ENCODE data around the gene MYO18B.

MYO18B gene

DNA sequence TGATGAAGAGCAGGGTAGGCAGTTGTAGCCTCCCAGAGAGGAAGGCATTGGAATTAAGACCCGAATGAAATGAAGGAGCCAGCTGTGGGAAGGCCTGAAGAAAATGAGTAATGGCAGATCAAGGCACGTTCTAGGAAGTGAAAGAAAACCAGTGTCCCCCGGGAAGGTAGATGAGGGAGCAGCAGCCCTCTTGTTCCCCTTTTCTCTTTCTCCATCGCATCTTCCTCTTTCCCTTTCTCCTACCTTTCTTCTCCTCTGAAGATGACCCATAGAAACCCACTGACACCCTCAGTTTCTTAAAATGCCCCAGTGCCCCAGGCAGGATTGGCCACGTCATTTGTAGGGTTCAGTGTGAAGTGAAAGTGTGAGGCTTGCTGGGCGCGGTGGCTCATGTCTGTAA is 254.7 kb downstream of the MYO18B start:
- H3K9ac ChIP-seq (ENCODE audit: low read length) = no peak overlapping the region
- no peaks in the 10 kb centered on the region for H3F3A ChIP-seq (ENCODE audit: insufficient read depth, low read length)
- H2AFZ ChIP-seq (ENCODE audit: low read length) = no peak overlapping the region
- TF ChIP-seq EZH2 (optimal IDR thresholded peaks at IDR 0.05; ENCODE audit: low read depth, low read length) (no peak), EZH2phosphoT487 (IDR thresholded peaks at IDR 0.05; ENCODE audit: low read length) (no peak)
- TF ChIP-seq, protein P1, sequence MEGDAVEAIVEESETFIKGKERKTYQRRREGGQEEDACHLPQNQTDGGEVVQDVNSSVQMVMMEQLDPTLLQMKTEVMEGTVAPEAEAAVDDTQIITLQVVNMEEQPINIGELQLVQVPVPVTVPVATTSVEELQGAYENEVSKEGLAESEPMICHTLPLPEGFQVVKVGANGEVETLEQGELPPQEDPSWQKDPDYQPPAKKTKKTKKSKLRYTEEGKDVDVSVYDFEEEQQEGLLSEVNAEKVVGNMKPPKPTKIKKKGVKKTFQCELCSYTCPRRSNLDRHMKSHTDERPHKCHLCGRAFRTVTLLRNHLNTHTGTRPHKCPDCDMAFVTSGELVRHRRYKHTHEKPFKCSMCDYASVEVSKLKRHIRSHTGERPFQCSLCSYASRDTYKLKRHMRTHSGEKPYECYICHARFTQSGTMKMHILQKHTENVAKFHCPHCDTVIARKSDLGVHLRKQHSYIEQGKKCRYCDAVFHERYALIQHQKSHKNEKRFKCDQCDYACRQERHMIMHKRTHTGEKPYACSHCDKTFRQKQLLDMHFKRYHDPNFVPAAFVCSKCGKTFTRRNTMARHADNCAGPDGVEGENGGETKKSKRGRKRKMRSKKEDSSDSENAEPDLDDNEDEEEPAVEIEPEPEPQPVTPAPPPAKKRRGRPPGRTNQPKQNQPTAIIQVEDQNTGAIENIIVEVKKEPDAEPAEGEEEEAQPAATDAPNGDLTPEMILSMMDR (IDR thresholded peaks at IDR 0.05; ENCODE audit: low read length) = no peak
- no peak for DNase-seq
- H3K9me3 ChIP-seq (replicated peaks; ENCODE audit: insufficient read depth, low read length) = no peaks in the 10 kb centered on the region
- no peaks in the 10 kb centered on the region for H4K20me1 ChIP-seq (ENCODE audit: insufficient read depth, low read length)
- H3K27me3 ChIP-seq (replicated peaks; ENCODE audit: insufficient read depth, low read length) = peaks cover 66% of the 10 kb centered on the region
- no peaks in the 10 kb centered on the region for H3K36me3 ChIP-seq (replicated peaks; ENCODE audit: insufficient read depth, low read length)
- H3K4me2 ChIP-seq (ENCODE audit: low read depth, low read length) = no peak overlapping the region
- H3K4me3 ChIP-seq (ENCODE audit: low read length) = no peak overlapping the region
- no peaks in the 10 kb centered on the region for H3K4me1 ChIP-seq (ENCODE audit: low read length)
- H3K9me2 ChIP-seq (replicated peaks; ENCODE audit: insufficient read depth, low read length) = no peaks in the 10 kb centered on the region
- no peak overlapping the region for H3K27ac ChIP-seq (ENCODE audit: low read length)
- no peaks in the 10 kb centered on the region for H3K79me2 ChIP-seq (ENCODE audit: low read length)

DNA sequence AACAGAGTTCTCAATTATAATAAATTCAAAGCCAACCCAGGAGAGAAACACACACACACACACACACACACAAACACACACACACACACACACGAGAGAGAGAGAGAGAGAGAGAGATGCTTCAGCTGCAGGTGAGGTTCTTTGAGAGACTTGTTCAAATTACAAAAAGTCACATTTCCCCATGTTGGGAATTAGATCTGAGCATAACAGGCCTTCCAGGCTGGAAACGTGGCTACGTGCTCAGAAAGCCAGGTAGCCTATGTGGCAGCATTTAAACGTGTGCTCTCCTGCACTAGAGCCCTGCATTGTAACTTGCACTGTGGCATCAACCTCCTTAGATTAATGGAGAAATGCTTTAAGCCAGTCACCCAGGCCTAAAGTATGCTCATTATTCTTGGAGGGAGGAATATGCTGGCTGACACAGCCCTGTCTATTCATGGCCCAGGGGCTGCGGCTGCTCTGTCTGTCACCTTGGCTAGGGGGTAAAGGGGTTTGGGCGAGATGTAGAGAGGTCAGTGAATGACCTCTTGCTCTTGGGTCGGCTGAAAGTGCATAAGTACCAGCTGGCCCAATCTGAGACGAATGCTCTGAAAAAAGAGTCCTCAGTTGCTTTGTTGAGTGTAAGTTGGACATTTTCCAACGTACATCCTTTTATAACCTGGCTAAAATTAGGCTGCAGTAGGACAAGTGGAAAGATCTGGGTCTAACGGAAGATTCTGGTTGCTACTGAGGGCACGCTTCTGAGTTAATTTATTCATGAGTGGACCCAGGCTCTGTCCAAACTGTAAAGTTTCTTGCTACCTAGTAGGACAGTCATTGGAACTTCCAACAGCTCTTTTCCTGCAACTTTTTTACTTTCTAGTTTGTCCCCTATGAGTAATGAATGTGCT is 256.1 kb downstream of the MYO18B start:
- no peaks in the 10 kb centered on the region for H3K9me3 ChIP-seq (replicated peaks; ENCODE audit: insufficient read depth, low read length)

GRCh38 chr22:26002456-26002855 is 260.5 kb downstream of the MYO18B start:
- Histone ChIP-seq H3F3A (ENCODE audit: insufficient read depth, low read length) (no peaks in the 10 kb centered on the region), H3K27ac (ENCODE audit: low read length) (no peak overlapping the region), H3K4me2 (ENCODE audit: low read depth, low read length) (no peak overlapping the region), H3K9me2 (replicated peaks; ENCODE audit: insufficient read depth, low read length) (no peaks in the 10 kb centered on the region), H3K9ac (ENCODE audit: low read length) (no peak overlapping the region), H3K79me2 (ENCODE audit: low read length) (no peaks in the 10 kb centered on the region), H3K36me3 (replicated peaks; ENCODE audit: insufficient read depth, low read length) (no peaks in the 10 kb centered on the region), H3K4me1 (ENCODE audit: low read length) (no peaks in the 10 kb centered on the region), H4K20me1 (ENCODE audit: insufficient read depth, low read length) (no peaks in the 10 kb centered on the region), H2AFZ (ENCODE audit: low read length) (no peak overlapping the region), H3K27me3 (replicated peaks; ENCODE audit: insufficient read depth, low read length) (peaks cover 33% of the 10 kb centered on the region), H3K4me3 (ENCODE audit: low read length) (no peak overlapping the region), H3K9me3 (replicated peaks; ENCODE audit: insufficient read depth, low read length) (no peaks in the 10 kb centered on the region)
- TF ChIP-seq, protein P1 (IDR thresholded peaks at IDR 0.05; ENCODE audit: low read length) = no peak
- TF ChIP-seq EZH2 (optimal IDR thresholded peaks at IDR 0.05; ENCODE audit: low read depth, low read length) = no peak
- no peak for DNase-seq

More for the DNA sequence above, 256.1 kb downstream of the MYO18B start:
- no peak overlapping the region for H3K4me3 ChIP-seq (ENCODE audit: low read length)
- H3K4me1 ChIP-seq (ENCODE audit: low read length) = no peaks in the 10 kb centered on the region
- H4K20me1 ChIP-seq (ENCODE audit: insufficient read depth, low read length) = no peaks in the 10 kb centered on the region
- no peak overlapping the region for H3K27ac ChIP-seq (ENCODE audit: low read length)
- no peaks in the 10 kb centered on the region for H3K9me2 ChIP-seq (replicated peaks; ENCODE audit: insufficient read depth, low read length)
- no peak for TF ChIP-seq EZH2 (optimal IDR thresholded peaks at IDR 0.05; ENCODE audit: low read depth, low read length)
- no peaks in the 10 kb centered on the region for H3K36me3 ChIP-seq (replicated peaks; ENCODE audit: insufficient read depth, low read length)
- DNase-seq = no peak
- no peak overlapping the region for H2AFZ ChIP-seq (ENCODE audit: low read length)
- peaks cover 60% of the 10 kb centered on the region for H3K27me3 ChIP-seq (replicated peaks; ENCODE audit: insufficient read depth, low read length)
- no peaks in the 10 kb centered on the region for H3F3A ChIP-seq (ENCODE audit: insufficient read depth, low read length)
- no peaks in the 10 kb centered on the region for H3K79me2 ChIP-seq (ENCODE audit: low read length)
- no peak overlapping the region for H3K4me2 ChIP-seq (ENCODE audit: low read depth, low read length)
- no peak overlapping the region for H3K9ac ChIP-seq (ENCODE audit: low read length)

DNA sequence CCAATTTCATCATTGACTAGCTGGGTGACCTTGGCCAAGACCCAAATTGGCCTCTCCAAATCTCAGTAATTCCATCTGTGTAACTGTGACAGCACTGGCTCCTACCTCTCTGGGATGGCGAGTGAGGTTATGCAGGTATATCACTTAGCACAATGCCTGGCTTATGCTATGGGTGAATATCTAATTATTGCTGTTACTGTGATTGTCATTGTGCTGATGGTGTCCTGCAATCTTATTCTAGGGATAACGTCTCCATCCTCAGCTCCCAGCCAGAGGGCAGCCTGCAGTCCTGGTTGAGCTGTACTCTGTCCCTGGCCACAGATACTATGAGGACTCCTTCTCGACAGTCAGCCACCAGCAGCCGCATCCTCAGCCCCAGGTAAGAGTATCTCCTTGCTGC is 262.5 kb downstream of the MYO18B start:
- no peaks in the 10 kb centered on the region for H3F3A ChIP-seq (ENCODE audit: insufficient read depth, low read length)
- H3K27ac ChIP-seq (ENCODE audit: low read length) = no peak overlapping the region
- H3K79me2 ChIP-seq (ENCODE audit: low read length) = no peaks in the 10 kb centered on the region
- TF ChIP-seq EZH2phosphoT487 (IDR thresholded peaks at IDR 0.05; ENCODE audit: low read length) (no peak), EZH2 (optimal IDR thresholded peaks at IDR 0.05; ENCODE audit: low read depth, low read length) (no peak)
- TF ChIP-seq, protein P1 (IDR thresholded peaks at IDR 0.05; ENCODE audit: low read length) = no peak
- H3K9me2 ChIP-seq (replicated peaks; ENCODE audit: insufficient read depth, low read length) = no peaks in the 10 kb centered on the region
- H2AFZ ChIP-seq (ENCODE audit: low read length) = no peak overlapping the region
- no peak overlapping the region for H3K9ac ChIP-seq (ENCODE audit: low read length)
- no peak for DNase-seq
- no peaks in the 10 kb centered on the region for H3K36me3 ChIP-seq (replicated peaks; ENCODE audit: insufficient read depth, low read length)
- H3K4me3 ChIP-seq (ENCODE audit: low read length) = no peak overlapping the region
- no peaks in the 10 kb centered on the region for H3K9me3 ChIP-seq (replicated peaks; ENCODE audit: insufficient read depth, low read length)
- no peaks in the 10 kb centered on the region for H3K4me1 ChIP-seq (ENCODE audit: low read length)
- H3K4me2 ChIP-seq (ENCODE audit: low read depth, low read length) = no peak overlapping the region
- H4K20me1 ChIP-seq (ENCODE audit: insufficient read depth, low read length) = no peaks in the 10 kb centered on the region
- peaks cover 21% of the 10 kb centered on the region; the same call in 1 of the 2 replicates for H3K27me3 ChIP-seq (replicated peaks; ENCODE audit: insufficient read depth, low read length)
